Endothelial cell of umbilical vein (primary cell): ENCODE measurements around the gene CMBL. TPM values are rescaled to one million over a fixed set of nuclear protein-coding genes. Genes with fewer than 3 reads are reported as not detected.
"Not testable (repeated sequence)": the region's sequence is repeated elsewhere in the genome, so short reads cannot be mapped to it uniquely, and the experiment has no call there.

ENCODE experiments used
- BruUV-seq: library from RNA; stranded (reverse); fragments of 400-500 nt; replicated peaks from 2 replicates; lab custom pipeline; 2021; lab: Mats Ljungman, UMichigan
- CTCF ChIA-PET: fragments of 300-600, 350-600 bp; sonication (Branson Sonifier 250); formaldehyde crosslinking; loops from one replicate; lab custom pipeline; 2021; ENCODE audit warnings: antibody characterized with exemption, inconsistent platforms; lab: Charles Lee
- POLR2A ChIA-PET: fragments of 300-600, 350-600 bp; sonication (Branson Sonifier 250); formaldehyde crosslinking; loops from one replicate; lab custom pipeline; 2021; ENCODE audit warnings: antibody characterized with exemption, inconsistent platforms; lab: Charles Lee
- DNase-seq: peaks from one replicate; pipeline ENCODE4 v3.0.0-alpha.2; 2011; ENCODE audit warnings: low read depth, low spot score
- FAIRE-seq: peaks from 2 replicates; lab custom pipeline; 2011; peaks lifted over from hg19 to GRCh38; lab: Jason Lieb, UNC
- H2AFZ ChIP-seq: 2 replicates; pipeline ENCODE4 v1.6.0; 2012; ENCODE audit warnings: low read depth, low read length, control low read depth, inconsistent platforms
- H3K27ac ChIP-seq: 2 replicates; pipeline ENCODE4 v1.5.1; 2011; ENCODE audit warnings: low read depth, mild to moderate bottlenecking, control low read depth, low read length, moderate library complexity; ENCODE audit not compliant: insufficient read depth
- H3K27me3 ChIP-seq, 2 experiments: 2 replicates each; pipeline versions ENCODE4 v1.6.0 to v1.6.1; 2011; ENCODE audit warnings: low read length in 2 of 2, mixed read lengths in 1 of 2; ENCODE audit not compliant: control insufficient read depth in 2 of 2, insufficient read depth in 2 of 2
- H3K36me3 ChIP-seq, 2 experiments: 2 replicates in 1 of 2; 3 replicates in 1 of 2; pipeline ENCODE4 v1.5.1; 2011; ENCODE audit warnings: low read length in 2 of 2, mild to moderate bottlenecking in 1 of 2, moderate library complexity in 1 of 2; ENCODE audit not compliant: control insufficient read depth in 2 of 2, insufficient read depth in 2 of 2; ENCODE audit errors: extremely low read depth in 1 of 2
- H3K4me1 ChIP-seq: 3 replicates; pipeline ENCODE4 v1.5.1; 2011; ENCODE audit warnings: mild to moderate bottlenecking, low read length; ENCODE audit not compliant: control insufficient read depth, insufficient read depth; ENCODE audit errors: extremely low read depth
- H3K4me2 ChIP-seq: 2 replicates; pipeline ENCODE4 v1.6.1; 2011; ENCODE audit warnings: low read length, control low read depth, mixed read lengths; ENCODE audit not compliant: insufficient read depth
- H3K4me3 ChIP-seq, 3 experiments: fragments of 200-600 bp in 1 of 3; sonication (generic), shearing (Covaris generic) in 1 of 3; replicated peaks in 1 of 3; 2 replicates each; pipeline ENCODE4 v1.5.1; 2011 to 2016; ENCODE audit warnings: control low read depth in 3 of 3, low read length in 3 of 3, mild to moderate bottlenecking in 2 of 3, inconsistent platforms in 1 of 3, low read depth in 1 of 3, moderate library complexity in 1 of 3; ENCODE audit not compliant: insufficient read depth in 1 of 3
- H3K79me2 ChIP-seq: 2 replicates; pipeline ENCODE4 v1.6.0; 2012; ENCODE audit warnings: low read length, inconsistent platforms; ENCODE audit not compliant: control insufficient read depth, insufficient read depth
- H3K9ac ChIP-seq: replicated peaks from 2 replicates; pipeline ENCODE3; 2011; ENCODE audit warnings: low read length, control low read depth; ENCODE audit not compliant: insufficient read depth; ENCODE audit errors: extremely low read depth
- H3K9me1 ChIP-seq: replicated peaks from 3 replicates; pipeline ENCODE4 v1.6.0; 2011; ENCODE audit warnings: mild to moderate bottlenecking, low read length; ENCODE audit not compliant: control insufficient read depth, insufficient read depth; ENCODE audit errors: extremely low read depth
- H3K9me3 ChIP-seq: replicated peaks from 2 replicates; pipeline ENCODE4 v1.5.1; 2012; ENCODE audit warnings: low read length, inconsistent platforms; ENCODE audit not compliant: control insufficient read depth, insufficient read depth
- H4K20me1 ChIP-seq: replicated peaks from 2 replicates; pipeline ENCODE3; 2011; ENCODE audit warnings: mild to moderate bottlenecking, low read length; ENCODE audit not compliant: control insufficient read depth, insufficient read depth; ENCODE audit errors: extremely low read depth
- CTCF ChIP-seq, 2 donors: IDR thresholded peaks; 1 replicate in 1 of 2; 2 replicates in 1 of 2; pipeline ENCODE4 v1.5.1; 2011; ENCODE audit warnings: low read length in 2 of 2, mild to moderate bottlenecking in 2 of 2, moderate library complexity in 2 of 2, control low read depth in 1 of 2, inconsistent platforms in 1 of 2, low read depth in 1 of 2; ENCODE audit not compliant: insufficient read depth in 1 of 2; ENCODE audit errors: extremely low read depth in 1 of 2
- EZH2 ChIP-seq: IDR thresholded peaks from 2 replicates; pipeline ENCODE4 v1.6.1; 2012; ENCODE audit warnings: borderline replicate concordance, low read depth, mild to moderate bottlenecking, moderate library complexity, low read length, inconsistent platforms; ENCODE audit not compliant: severe bottlenecking
- FOS ChIP-seq: IDR thresholded peaks from 2 replicates; pipeline ENCODE4 v1.6.1; 2011; ENCODE audit warnings: mild to moderate bottlenecking, low read length, moderate library complexity, borderline replicate concordance; ENCODE audit not compliant: insufficient read depth
- GATA2 ChIP-seq: IDR thresholded peaks from 2 replicates; pipeline ENCODE4 v1.7.0; 2011; ENCODE audit warnings: low read depth, mild to moderate bottlenecking, moderate library complexity, mixed read lengths, low read length; ENCODE audit not compliant: insufficient read length, insufficient read depth
- JUN ChIP-seq: IDR thresholded peaks from 2 replicates; pipeline ENCODE4 v1.6.1; 2011; ENCODE audit warnings: borderline replicate concordance, low read depth; ENCODE audit not compliant: insufficient read length, insufficient read depth
- MAX ChIP-seq: IDR thresholded peaks from 2 replicates; pipeline ENCODE4 v1.6.1; 2011; ENCODE audit not compliant: insufficient read depth, insufficient read length
- MYC ChIP-seq: IDR thresholded peaks from one replicate; pipeline ENCODE4 v1.6.1; 2011; ENCODE audit warnings: mild to moderate bottlenecking, low read depth, low read length
- POLR2A ChIP-seq: IDR thresholded peaks from 2 replicates; pipeline ENCODE4 v1.6.1; 2012; ENCODE audit warnings: low read depth, mild to moderate bottlenecking, control low read depth, low read length
- POLR2AphosphoS5 ChIP-seq: IDR thresholded peaks from 2 replicates; pipeline ENCODE4 v1.6.1; 2012; ENCODE audit warnings: low read depth, mild to moderate bottlenecking, control low read depth, low read length, moderate library complexity; ENCODE audit not compliant: insufficient read depth
- dilution Hi-C: fragments of 300-500 bp; cut with MboI; formaldehyde crosslinking; loops from one replicate; pipeline ENCODE4 v1.15.0; 2019; ENCODE audit warnings: low sequenced_read_pairs; ENCODE audit not compliant: extremely low pct_ligation_motif_present
- intact Hi-C: fragments of 100-400 bp; cut with micrococcal nuclease; formaldehyde crosslinking; loops from one replicate; pipeline ENCODE4 v1.10.0; 2022
- polyA plus RNA-seq, 4 experiments: library from polyadenylated mRNA; depleted of rRNA in 3 of 4; stranded (reverse) in 3 of 4; unstranded in 1 of 4; fragments of >200 nt; gene quantifications; 2 replicates each; pipeline versions ENCODE4 v1.2.1 to v1.2.3, GENCODE V29; 2011 to 2012; ENCODE audit warnings: missing spikeins in 1 of 4
- total RNA-seq: library from RNA; stranded (reverse); gene quantifications from 2 replicates; pipeline ENCODE4 v1.2.3, GENCODE V29; 2021

Gene CMBL
- total and polyA plus RNA-seq, 2 donors (not counting 3 experiments of a cell fraction or from before 2014, with no cell fraction given) = 15.9 to 19.8 TPM

GRCh38 chr5:10275460-10275859 is 32.2 kb downstream of the CMBL start:
- no peak for DNase-seq
- no peak for FAIRE-seq
- no peak overlapping the region for H2AFZ ChIP-seq
- intact Hi-C loops = no loop called here
- H3K4me2 ChIP-seq = no peak overlapping the region
- no peak overlapping the region for H3K4me3 ChIP-seq
- ChIA-PET POLR2A (no interaction called here), CTCF (no interaction called here)
- H3K9me3 ChIP-seq = no peaks in the 10 kb centered on the region
- no peaks in the 10 kb centered on the region for H3K4me1 ChIP-seq
- H4K20me1 ChIP-seq = no peaks in the 10 kb centered on the region
- H3K9me1 ChIP-seq = no peaks in the 10 kb centered on the region
- TF ChIP-seq POLR2AphosphoS5 (no peak), MYC (no peak), JUN (no peak), GATA2 (no peak), CTCF (IDR thresholded peaks at IDR 0.05; ENCODE audit: extremely low read depth in 1 of 2, insufficient read depth in 1 of 2, low read depth in 1 of 2, low read length in 2 of 2) (no peak), FOS (no peak), POLR2A (no peak), MAX (no peak), EZH2 (no peak)
- H3K27me3 ChIP-seq = peaks cover 3 to 6% of the 10 kb centered on the region in 2 experiments
- H3K79me2 ChIP-seq = no peaks in the 10 kb centered on the region
- H3K27ac ChIP-seq = no peak overlapping the region
- no peak overlapping the region for H3K9ac ChIP-seq
- no peaks in the 10 kb centered on the region for H3K36me3 ChIP-seq
- dilution Hi-C loops = no loop called here
- no TSS peak for BruUV-seq

GRCh38 chr5:10272875-10273209 is 34.9 kb downstream of the CMBL start:
- POLR2A ChIA-PET = not testable (repeated sequence)

More at GRCh38 chr5:10272875-10273209, 34.9 kb downstream of the CMBL start:
- FAIRE-seq, H3K79me2 ChIP-seq, H3K9ac ChIP-seq, H3K9me1 ChIP-seq, H3K27me3 ChIP-seq, BruUV-seq, intact Hi-C loops, H2AFZ ChIP-seq, DNase-seq, H3K9me3 ChIP-seq, H3K4me3 ChIP-seq, H3K4me2 ChIP-seq, H3K27ac ChIP-seq, H3K4me1 ChIP-seq, H3K36me3 ChIP-seq, H4K20me1 ChIP-seq: not testable (repeated sequence)
- dilution Hi-C loops = loop anchor here (25.0 kb wide), 1 partner anchor 139 kb away; no protein-coding TSS in a partner anchor
- CTCF ChIA-PET = interaction anchor here (1.0 kb wide), 1 partner anchor 11 kb away, joined by 3 read pairs; no protein-coding TSS in a partner anchor
